CD1c-positive myeloid dendritic cell (primary cell): ENCODE results near the gene TNIK.
A peak's percentile ranks its signal among the peaks of the same experiment; 100 is the strongest.
"Not testable (repeated sequence)": the region's sequence is repeated elsewhere in the genome, so short reads cannot be mapped to it uniquely, and the experiment has no call there.

Source experiments
- DNase-seq: peaks from one replicate; pipeline ENCODE4 v3.0.0-alpha.2; 2016; ENCODE audit errors: extremely low spot score

Gene TNIK

GRCh38 chr3:171384101-171384891 lies 75.9 kb downstream of the TNIK start:
- no peak for DNase-seq

GRCh38 chr3:171383206-171384018 lies 76.8 kb downstream of the TNIK start:
- DNase-seq: no peak

- not testable (repeated sequence) for DNase-seq
Measured at GRCh38 chr3:171382347-171382746, 77.9 kb downstream of the TNIK start.

- DNase-seq: no peak
Measured at GRCh38 chr3:171380711-171381425, 79.3 kb downstream of the TNIK start.

GRCh38 chr3:171379961-171380483 lies 80.2 kb downstream of the TNIK start:
- no peak for DNase-seq

- DNase-seq: no peak
Measured at GRCh38 chr3:171379281-171379680, 80.9 kb downstream of the TNIK start.

- DNase-seq: no peak
Measured at GRCh38 chr3:171378586-171378985, 81.6 kb downstream of the TNIK start.

- no peak for DNase-seq
Measured at GRCh38 chr3:171377859-171378258, 82.3 kb downstream of the TNIK start.

- no peak for DNase-seq
Measured at GRCh38 chr3:171376596-171376947, 83.6 kb downstream of the TNIK start.

GRCh38 chr3:171375666-171376595 lies 84.3 kb downstream of the TNIK start:
- peak; percentile 84 for DNase-seq

- DNase-seq: no peak
Measured at GRCh38 chr3:171374661-171375285, 85.4 kb downstream of the TNIK start.

- no peak for DNase-seq
Measured at GRCh38 chr3:171374260-171374659, 85.9 kb downstream of the TNIK start.

GRCh38 chr3:171373711-171374110 lies 86.5 kb downstream of the TNIK start:
- no peak for DNase-seq

- no peak for DNase-seq
Measured at GRCh38 chr3:171372694-171373093, 87.5 kb downstream of the TNIK start.

GRCh38 chr3:171371354-171371753 lies 88.9 kb downstream of the TNIK start:
- DNase-seq: no peak

- no peak for DNase-seq
Measured at GRCh38 chr3:171369156-171369555, 91.0 kb downstream of the TNIK start.

GRCh38 chr3:171366738-171367137 lies 93.5 kb downstream of the TNIK start:
- DNase-seq: not testable (repeated sequence)

- no peak for DNase-seq
Measured at GRCh38 chr3:171366043-171366442, 94.2 kb downstream of the TNIK start.

GRCh38 chr3:171365489-171365888 lies 94.7 kb downstream of the TNIK start:
- no peak for DNase-seq

- no peak for DNase-seq
Measured at GRCh38 chr3:171364500-171364899, 95.7 kb downstream of the TNIK start.

GRCh38 chr3:171363202-171363601 lies 97.0 kb downstream of the TNIK start:
- no peak for DNase-seq
